ENCODE measurements around the gene KIAA1191.
"Not testable (repeated sequence)": the region's sequence is repeated elsewhere in the genome, so short reads cannot be mapped to it uniquely, and the experiment has no call there.

Gene KIAA1191

GRCh38 chr5:176305356-176305755, 56.2 kb downstream of the KIAA1191 start:
- not testable (repeated sequence) for DNase-seq
